SU-DHL-6 (cell line): ENCODE results near the gene NUDT12.

Experiments
- EZH2phosphoT487 ChIP-seq: fragments of 200-600 bp; sonication (generic), shearing (Covaris generic); conservative IDR thresholded peaks from 2 replicates; pipeline ENCODE4 v1.6.1; 2018; ENCODE audit warnings: mild to moderate bottlenecking, antibody characterized with exemption, low read length, moderate library complexity, mixed read lengths
- TF ChIP-seq, protein P1 (sequence below): fragments of 200-600 bp; sonication (generic); IDR thresholded peaks from one replicate; pipeline ENCODE4 v1.5.1; 2017; ENCODE audit warnings: antibody characterized with exemption, mild to moderate bottlenecking, low read length, moderate library complexity; ENCODE audit not compliant: insufficient read depth, poor library complexity, severe bottlenecking

DNA sequence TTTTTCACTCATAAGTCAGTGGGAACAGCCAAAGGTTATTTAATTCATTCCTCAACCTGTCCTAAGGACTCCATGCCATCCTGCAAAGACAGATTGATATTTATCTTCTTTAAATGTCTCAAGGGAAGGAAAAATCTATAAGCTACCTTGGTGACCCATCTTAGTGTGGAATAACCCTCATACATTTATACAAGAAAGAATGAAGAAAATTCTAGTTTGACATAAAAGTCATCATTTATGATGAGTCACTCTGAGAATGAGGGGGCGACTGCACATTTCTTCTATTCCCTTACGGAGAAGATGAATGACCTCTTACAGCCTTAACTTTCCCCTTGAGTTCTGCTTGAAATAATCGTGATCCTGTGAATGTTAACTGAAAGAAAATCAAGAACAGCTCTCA is 26.8 kb upstream of the NUDT12 start:
- TF ChIP-seq, protein P1, sequence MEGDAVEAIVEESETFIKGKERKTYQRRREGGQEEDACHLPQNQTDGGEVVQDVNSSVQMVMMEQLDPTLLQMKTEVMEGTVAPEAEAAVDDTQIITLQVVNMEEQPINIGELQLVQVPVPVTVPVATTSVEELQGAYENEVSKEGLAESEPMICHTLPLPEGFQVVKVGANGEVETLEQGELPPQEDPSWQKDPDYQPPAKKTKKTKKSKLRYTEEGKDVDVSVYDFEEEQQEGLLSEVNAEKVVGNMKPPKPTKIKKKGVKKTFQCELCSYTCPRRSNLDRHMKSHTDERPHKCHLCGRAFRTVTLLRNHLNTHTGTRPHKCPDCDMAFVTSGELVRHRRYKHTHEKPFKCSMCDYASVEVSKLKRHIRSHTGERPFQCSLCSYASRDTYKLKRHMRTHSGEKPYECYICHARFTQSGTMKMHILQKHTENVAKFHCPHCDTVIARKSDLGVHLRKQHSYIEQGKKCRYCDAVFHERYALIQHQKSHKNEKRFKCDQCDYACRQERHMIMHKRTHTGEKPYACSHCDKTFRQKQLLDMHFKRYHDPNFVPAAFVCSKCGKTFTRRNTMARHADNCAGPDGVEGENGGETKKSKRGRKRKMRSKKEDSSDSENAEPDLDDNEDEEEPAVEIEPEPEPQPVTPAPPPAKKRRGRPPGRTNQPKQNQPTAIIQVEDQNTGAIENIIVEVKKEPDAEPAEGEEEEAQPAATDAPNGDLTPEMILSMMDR, result no peak
- TF ChIP-seq EZH2phosphoT487, result no peak
